ENCODE measurements around the gene C6orf58.

C6orf58 gene

DNA sequence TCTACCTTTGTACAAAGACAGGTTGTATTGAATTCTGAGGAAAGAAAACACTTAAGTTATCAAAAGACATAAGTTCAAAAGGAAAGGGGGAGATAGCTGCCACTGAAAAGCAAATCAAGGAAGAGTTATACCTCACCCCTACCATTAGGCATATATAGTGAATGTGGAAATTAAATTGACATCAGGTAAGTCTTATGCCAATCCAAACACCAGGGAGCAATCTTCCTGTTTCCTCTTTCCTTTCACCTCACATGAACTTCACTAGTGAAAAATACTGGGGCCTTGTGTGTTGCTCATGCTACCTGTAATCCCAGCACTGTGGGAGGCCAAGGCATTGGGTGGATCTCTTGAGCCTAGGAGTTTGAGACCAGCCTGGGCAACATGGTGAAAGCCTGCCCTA, 10.9 kb upstream of the C6orf58 start:
- H3K27ac ChIP-seq (ENCODE audit: low read depth, low read length): no peak overlapping the region
- no peak overlapping the region for H3K9ac ChIP-seq (ENCODE audit: low read depth, low read length)
- H3K27me3 ChIP-seq (ENCODE audit: insufficient read depth, low read length): no peaks in the 10 kb centered on the region
- no peaks in the 10 kb centered on the region for H3K4me1 ChIP-seq (ENCODE audit: insufficient read depth, low read length)
- H3K9me3 ChIP-seq (ENCODE audit: insufficient read depth, low read depth, low read length): no peaks in the 10 kb centered on the region
- H3K36me3 ChIP-seq (ENCODE audit: insufficient read depth, low read length): no peaks in the 10 kb centered on the region
- no peak overlapping the region for H3K4me3 ChIP-seq (ENCODE audit: low read length)

- Histone ChIP-seq H3K9ac (ENCODE audit: low read depth, low read length) (no peak overlapping the region), H3K27ac (ENCODE audit: low read depth, low read length) (no peak overlapping the region), H3K4me3 (ENCODE audit: low read length) (no peak overlapping the region), H3K36me3 (ENCODE audit: insufficient read depth, low read length) (no peaks in the 10 kb centered on the region), H3K9me3 (ENCODE audit: insufficient read depth, low read depth, low read length) (no peaks in the 10 kb centered on the region), H3K27me3 (ENCODE audit: insufficient read depth, low read length) (no peaks in the 10 kb centered on the region), H3K4me1 (ENCODE audit: insufficient read depth, low read length) (no peaks in the 10 kb centered on the region)
Measured at GRCh38 chr6:127566651-127567050, 10.3 kb upstream of the C6orf58 start.

- no peak overlapping the region for H3K27ac ChIP-seq (ENCODE audit: low read depth, low read length)
- H3K4me1 ChIP-seq (ENCODE audit: insufficient read depth, low read length): no peaks in the 10 kb centered on the region
- no peaks in the 10 kb centered on the region for H3K27me3 ChIP-seq (ENCODE audit: insufficient read depth, low read length)
- no peaks in the 10 kb centered on the region for H3K9me3 ChIP-seq (ENCODE audit: insufficient read depth, low read depth, low read length)
- H3K9ac ChIP-seq (ENCODE audit: low read depth, low read length): no peak overlapping the region
- no peak overlapping the region for H3K4me3 ChIP-seq (ENCODE audit: low read length)
- H3K36me3 ChIP-seq (ENCODE audit: insufficient read depth, low read length): no peaks in the 10 kb centered on the region
- 95% methylated on average over 2 of the region's 2 CpGs for WGBS
Measured at GRCh38 chr6:127567476-127567875, 9.5 kb upstream of the C6orf58 start.

- no peak overlapping the region for H3K27ac ChIP-seq (ENCODE audit: low read depth, low read length)
- no peak overlapping the region for H3K9ac ChIP-seq (ENCODE audit: low read depth, low read length)
- no peak overlapping the region for H3K4me3 ChIP-seq (ENCODE audit: low read length)
- H3K27me3 ChIP-seq (ENCODE audit: insufficient read depth, low read length): no peaks in the 10 kb centered on the region
- no peaks in the 10 kb centered on the region for H3K4me1 ChIP-seq (ENCODE audit: insufficient read depth, low read length)
- H3K9me3 ChIP-seq (ENCODE audit: insufficient read depth, low read depth, low read length): no peaks in the 10 kb centered on the region
- no peaks in the 10 kb centered on the region for H3K36me3 ChIP-seq (ENCODE audit: insufficient read depth, low read length)
- WGBS: no CpG with 5 or more reads among the region's 1 CpG
Measured at GRCh38 chr6:127570739-127571389, 6.1 kb upstream of the C6orf58 start.

GRCh38 chr6:127578900-127579299, 1.9 kb downstream of the C6orf58 start:
- WGBS: 87% methylated on average over 3 of the region's 3 CpGs

GRCh38 chr6:127581576-127581975, 4.6 kb downstream of the C6orf58 start:
- no peaks in the 10 kb centered on the region for H3K9me3 ChIP-seq (ENCODE audit: insufficient read depth, low read depth, low read length)
- peaks cover 3% of the 10 kb centered on the region; the same call in 1 of the 2 replicates for H3K4me1 ChIP-seq (ENCODE audit: insufficient read depth, low read length)
- H3K9ac ChIP-seq (ENCODE audit: low read depth, low read length): no peak overlapping the region
- no peak overlapping the region for H3K4me3 ChIP-seq (ENCODE audit: low read length)
- H3K27me3 ChIP-seq (ENCODE audit: insufficient read depth, low read length): no peaks in the 10 kb centered on the region
- no peak overlapping the region for H3K27ac ChIP-seq (ENCODE audit: low read depth, low read length)
- no peaks in the 10 kb centered on the region for H3K36me3 ChIP-seq (ENCODE audit: insufficient read depth, low read length)

More at GRCh38 chr6:127578900-127579299, 1.9 kb downstream of the C6orf58 start:
- no peaks in the 10 kb centered on the region for H3K4me1 ChIP-seq (ENCODE audit: insufficient read depth, low read length)
- no peak overlapping the region for H3K9ac ChIP-seq (ENCODE audit: low read depth, low read length)
- H3K9me3 ChIP-seq (ENCODE audit: insufficient read depth, low read depth, low read length): no peaks in the 10 kb centered on the region
- no peaks in the 10 kb centered on the region for H3K27me3 ChIP-seq (ENCODE audit: insufficient read depth, low read length)
- H3K4me3 ChIP-seq (ENCODE audit: low read length): no peak overlapping the region
- no peaks in the 10 kb centered on the region for H3K36me3 ChIP-seq (ENCODE audit: insufficient read depth, low read length)
- H3K27ac ChIP-seq (ENCODE audit: low read depth, low read length): no peak overlapping the region

DNA sequence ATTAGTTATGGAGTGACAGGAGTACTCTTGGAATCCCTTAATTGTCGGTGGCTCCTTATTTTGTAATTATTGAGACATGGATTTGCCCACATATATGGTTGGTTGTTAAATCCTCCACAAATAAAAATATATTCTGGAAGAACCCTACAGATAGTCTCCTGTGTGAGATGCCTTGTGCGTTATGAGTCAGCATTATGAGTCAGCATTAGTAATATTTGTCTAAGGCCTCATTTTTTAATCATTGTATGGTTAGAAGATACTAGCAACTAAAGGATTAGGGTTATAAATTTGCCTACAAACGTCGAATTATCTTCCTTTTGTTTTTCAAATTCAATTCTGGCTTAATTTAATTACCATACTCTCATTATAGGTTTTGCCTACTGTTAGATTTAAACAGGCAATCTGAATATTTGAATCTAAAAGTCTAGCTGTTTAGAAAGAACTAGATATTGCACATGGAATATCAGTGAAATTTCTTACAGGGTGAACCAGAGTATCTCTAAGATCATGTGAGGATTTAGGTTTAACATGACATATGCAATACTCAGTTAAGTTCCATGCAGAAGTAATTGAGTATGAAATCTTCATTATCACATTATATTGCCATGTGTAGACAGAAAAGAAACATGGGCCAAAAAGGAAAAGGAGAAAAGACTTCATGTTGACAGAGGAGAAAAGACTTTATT, 5.9 kb downstream of the C6orf58 start:
- Histone ChIP-seq H3K9ac (ENCODE audit: low read depth, low read length) (no peak overlapping the region), H3K4me3 (ENCODE audit: low read length) (no peak overlapping the region), H3K9me3 (ENCODE audit: insufficient read depth, low read depth, low read length) (no peaks in the 10 kb centered on the region), H3K27me3 (ENCODE audit: insufficient read depth, low read length) (no peaks in the 10 kb centered on the region), H3K36me3 (ENCODE audit: insufficient read depth, low read length) (no peaks in the 10 kb centered on the region), H3K4me1 (ENCODE audit: insufficient read depth, low read length) (peaks cover 3% of the 10 kb centered on the region; the same call in 1 of the 2 replicates), H3K27ac (ENCODE audit: low read depth, low read length) (no peak overlapping the region)
- 90% methylated on average over 1 of the region's 4 CpGs for WGBS

DNA sequence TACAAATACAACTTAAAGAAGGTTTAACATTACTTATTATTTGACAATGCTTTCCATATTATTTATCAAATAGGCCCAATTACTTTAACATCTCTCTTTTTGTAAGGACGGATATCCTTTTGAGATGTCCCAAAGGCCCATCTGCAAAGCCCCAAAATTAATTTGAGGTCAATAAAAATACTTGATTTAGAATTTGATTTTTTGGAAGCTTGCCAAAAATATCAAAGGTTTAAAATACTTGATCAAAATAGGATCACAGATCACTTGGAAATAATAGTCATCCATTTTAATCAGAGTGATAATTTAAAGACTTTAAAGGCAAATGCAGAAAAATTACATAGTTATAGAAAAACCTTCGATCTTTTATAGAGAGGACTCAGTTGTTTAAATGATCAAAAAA, 8.1 kb downstream of the C6orf58 start:
- Histone ChIP-seq H3K27ac (ENCODE audit: low read depth, low read length) (no peak overlapping the region), H3K4me1 (ENCODE audit: insufficient read depth, low read length) (peaks cover 3% of the 10 kb centered on the region; the same call in 1 of the 2 replicates), H3K36me3 (ENCODE audit: insufficient read depth, low read length) (no peaks in the 10 kb centered on the region), H3K4me3 (ENCODE audit: low read length) (no peak overlapping the region), H3K9ac (ENCODE audit: low read depth, low read length) (no peak overlapping the region), H3K9me3 (ENCODE audit: insufficient read depth, low read depth, low read length) (no peaks in the 10 kb centered on the region), H3K27me3 (ENCODE audit: insufficient read depth, low read length) (no peaks in the 10 kb centered on the region)
- 83% methylated on average over 1 of the region's 2 CpGs for WGBS

GRCh38 chr6:127586372-127586771, 9.4 kb downstream of the C6orf58 start:
- Histone ChIP-seq H3K27ac (ENCODE audit: low read depth, low read length) (no peak overlapping the region), H3K36me3 (ENCODE audit: insufficient read depth, low read length) (no peaks in the 10 kb centered on the region), H3K4me3 (ENCODE audit: low read length) (no peak overlapping the region), H3K4me1 (ENCODE audit: insufficient read depth, low read length) (peaks cover 3% of the 10 kb centered on the region; the same call in 1 of the 2 replicates), H3K9me3 (ENCODE audit: insufficient read depth, low read depth, low read length) (no peaks in the 10 kb centered on the region), H3K9ac (ENCODE audit: low read depth, low read length) (0 out of 2 replicates have a peak overlapping the region, but pooled peaks have one; percentile 9), H3K27me3 (ENCODE audit: insufficient read depth, low read length) (no peaks in the 10 kb centered on the region)
- 70% methylated on average over 2 of the region's 2 CpGs for WGBS

DNA sequence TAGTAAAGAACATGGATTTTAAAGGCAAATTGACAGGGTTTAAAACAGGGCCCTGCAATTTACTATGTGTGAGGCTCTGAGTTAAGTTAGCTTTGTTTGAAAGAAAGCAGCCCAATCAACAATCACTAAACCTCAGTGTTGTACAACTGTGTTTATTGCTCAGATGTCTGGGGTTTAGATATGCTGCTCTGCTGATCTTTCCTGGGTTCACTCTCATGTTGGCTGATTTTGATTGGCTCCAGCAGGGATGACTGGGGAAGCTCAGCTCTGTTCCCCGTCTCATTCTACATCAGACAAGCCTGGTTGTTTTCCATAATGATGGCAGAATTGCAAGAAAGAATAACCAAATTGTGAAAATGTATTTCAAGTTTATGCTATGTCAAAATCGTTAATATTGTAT, 10.9 kb downstream of the C6orf58 start:
- Histone ChIP-seq H3K9me3 (ENCODE audit: insufficient read depth, low read depth, low read length) (peaks cover 1% of the 10 kb centered on the region; the same call in 1 of the 2 replicates), H3K27ac (ENCODE audit: low read depth, low read length) (no peak overlapping the region), H3K36me3 (ENCODE audit: insufficient read depth, low read length) (no peaks in the 10 kb centered on the region), H3K4me3 (ENCODE audit: low read length) (no peak overlapping the region), H3K9ac (ENCODE audit: low read depth, low read length) (no peak overlapping the region), H3K4me1 (ENCODE audit: insufficient read depth, low read length) (peaks cover 3% of the 10 kb centered on the region; the same call in 1 of the 2 replicates), H3K27me3 (ENCODE audit: insufficient read depth, low read length) (no peaks in the 10 kb centered on the region)
- WGBS: 88% methylated on average over 2 of the region's 2 CpGs

- Histone ChIP-seq H3K27me3 (ENCODE audit: insufficient read depth, low read length) (no peaks in the 10 kb centered on the region), H3K27ac (ENCODE audit: low read depth, low read length) (no peak overlapping the region)
Measured at GRCh38 chr6:127589135-127589534, 12.2 kb downstream of the C6orf58 start.

More at GRCh38 chr6:127589135-127589534, 12.2 kb downstream of the C6orf58 start:
- no peak overlapping the region for H3K9ac ChIP-seq (ENCODE audit: low read depth, low read length)
- H3K36me3 ChIP-seq (ENCODE audit: insufficient read depth, low read length): no peaks in the 10 kb centered on the region
- peaks cover 3% of the 10 kb centered on the region; the same call in 1 of the 2 replicates for H3K4me1 ChIP-seq (ENCODE audit: insufficient read depth, low read length)
- H3K9me3 ChIP-seq (ENCODE audit: insufficient read depth, low read depth, low read length): peaks cover 4% of the 10 kb centered on the region; the same call in 1 of the 2 replicates
- no peak overlapping the region for H3K4me3 ChIP-seq (ENCODE audit: low read length)
